RWPE2 (cell line): Measurements from ENCODE around the gene PTPRN.
A peak's percentile ranks its signal among the peaks of the same experiment; 100 is the strongest.
"Not testable (repeated sequence)": the region's sequence is repeated elsewhere in the genome, so short reads cannot be mapped to it uniquely, and the experiment has no call there.

Experiments
- ATAC-seq: fragments of 200-7000 bp; cut with Tn5 transposase; 3 replicates; pipeline ENCODE4 v1.9.1; 2021; ENCODE audit warnings: low read depth
- DNase-seq: peaks from one replicate; pipeline ENCODE4 v3.0.0-alpha.2; 2020; ENCODE audit warnings: low spot score
- H3K27ac ChIP-seq: fragments of 450-650 bp; 2 replicates; pipeline ENCODE4 v1.5.1; 2017; ENCODE audit warnings: mild to moderate bottlenecking; ENCODE audit not compliant: poor library complexity, severe bottlenecking
- H3K27me3 ChIP-seq: fragments of 250-450 bp; sonication (Bioruptor Pico); 2 replicates; pipeline ENCODE4 v1.5.1; 2021; ENCODE audit warnings: mild to moderate bottlenecking, moderate library complexity; ENCODE audit not compliant: insufficient read depth, poor library complexity, severe bottlenecking
- H3K36me3 ChIP-seq: fragments of 250-450 bp; sonication (Bioruptor Pico); 2 replicates; pipeline ENCODE4 v1.5.1; 2020; ENCODE audit warnings: low read depth, mild to moderate bottlenecking, moderate library complexity
- H3K4me1 ChIP-seq: fragments of 250-450 bp; sonication (Bioruptor Pico); 2 replicates; pipeline ENCODE4 v1.5.1; 2021; ENCODE audit warnings: mild to moderate bottlenecking, moderate library complexity; ENCODE audit not compliant: insufficient read depth, poor library complexity, severe bottlenecking
- H3K4me3 ChIP-seq: fragments of 250-450 bp; sonication (Bioruptor Pico); 2 replicates; pipeline ENCODE4 v1.5.1; 2021; ENCODE audit warnings: mild to moderate bottlenecking, moderate library complexity; ENCODE audit not compliant: severe bottlenecking
- H3K9me3 ChIP-seq: fragments of 250-450 bp; sonication (Bioruptor Pico); 2 replicates; pipeline ENCODE4 v1.5.1; 2021; ENCODE audit warnings: mild to moderate bottlenecking, moderate library complexity; ENCODE audit not compliant: severe bottlenecking
- CTCF ChIP-seq: fragments of 450-650 bp; IDR thresholded peaks from one replicate; pipeline ENCODE4 v1.5.1; 2017; ENCODE audit warnings: mild to moderate bottlenecking, moderate library complexity; ENCODE audit not compliant: poor library complexity, severe bottlenecking

Gene PTPRN

GRCh38 chr2:219289195-219289536 lies 20.0 kb downstream of the PTPRN start:
- Histone ChIP-seq H3K27ac (peak overlapping the region; percentile 79), H3K27me3 (no peaks in the 10 kb centered on the region)
- no peak for TF ChIP-seq CTCF

GRCh38 chr2:219287580-219288265 lies 21.5 kb downstream of the PTPRN start:
- H3K27ac ChIP-seq = peak overlapping the region; percentile 79
- H3K27me3 ChIP-seq = no peaks in the 10 kb centered on the region
- TF ChIP-seq CTCF = no peak
- no peaks in the 10 kb centered on the region for H3K9me3 ChIP-seq
- ATAC-seq (no peak), DNase-seq (no peak)
- peaks cover 27% of the 10 kb centered on the region for H3K4me1 ChIP-seq
- peaks cover 13% of the 10 kb centered on the region for H3K36me3 ChIP-seq
- no peak overlapping the region for H3K4me3 ChIP-seq

More at GRCh38 chr2:219289195-219289536, 20.0 kb downstream of the PTPRN start:
- Histone ChIP-seq H3K36me3 (peaks cover 13% of the 10 kb centered on the region), H3K4me1 (peaks cover 27% of the 10 kb centered on the region), H3K4me3 (no peak overlapping the region), H3K9me3 (no peaks in the 10 kb centered on the region)
- DNase-seq (no peak), ATAC-seq (no peak)

- not testable (repeated sequence) for ATAC-seq, H3K9me3 ChIP-seq, H3K4me3 ChIP-seq, H3K27me3 ChIP-seq, DNase-seq
- H3K36me3 ChIP-seq = peaks cover 17% of the 10 kb centered on the region
- peak overlapping the region; percentile 79 for H3K27ac ChIP-seq
- H3K4me1 ChIP-seq = peaks cover 27% of the 10 kb centered on the region
Measured at GRCh38 chr2:219287116-219287440, 22.1 kb downstream of the PTPRN start.

GRCh38 chr2:219286436-219287115 lies 22.6 kb downstream of the PTPRN start:
- Histone ChIP-seq H3K9me3 (no peaks in the 10 kb centered on the region), H3K27ac (peak overlapping the region; percentile 79), H3K27me3 (no peaks in the 10 kb centered on the region), H3K36me3 (peaks cover 22% of the 10 kb centered on the region), H3K4me3 (no peak overlapping the region), H3K4me1 (peaks cover 27% of the 10 kb centered on the region)
- peak; percentile 16 for TF ChIP-seq CTCF
- DNase-seq = peak; percentile 93
- ATAC-seq = peak; percentile 66

GRCh38 chr2:219285894-219286425 lies 23.2 kb downstream of the PTPRN start:
- TF ChIP-seq CTCF = no peak
- H3K36me3 ChIP-seq = peaks cover 28% of the 10 kb centered on the region
- H3K9me3 ChIP-seq = no peaks in the 10 kb centered on the region
- no peak overlapping the region for H3K4me3 ChIP-seq
- peaks cover 27% of the 10 kb centered on the region for H3K4me1 ChIP-seq
- DNase-seq = peak; percentile 84
- H3K27ac ChIP-seq = peak overlapping the region; percentile 79
- ATAC-seq = peak; percentile 85
- H3K27me3 ChIP-seq = no peaks in the 10 kb centered on the region
